ENCODE results near the gene UBR2.
"Not testable (repeated sequence)": the region's sequence is repeated elsewhere in the genome, so short reads cannot be mapped to it uniquely, and the experiment has no call there.

UBR2 gene

DNA sequence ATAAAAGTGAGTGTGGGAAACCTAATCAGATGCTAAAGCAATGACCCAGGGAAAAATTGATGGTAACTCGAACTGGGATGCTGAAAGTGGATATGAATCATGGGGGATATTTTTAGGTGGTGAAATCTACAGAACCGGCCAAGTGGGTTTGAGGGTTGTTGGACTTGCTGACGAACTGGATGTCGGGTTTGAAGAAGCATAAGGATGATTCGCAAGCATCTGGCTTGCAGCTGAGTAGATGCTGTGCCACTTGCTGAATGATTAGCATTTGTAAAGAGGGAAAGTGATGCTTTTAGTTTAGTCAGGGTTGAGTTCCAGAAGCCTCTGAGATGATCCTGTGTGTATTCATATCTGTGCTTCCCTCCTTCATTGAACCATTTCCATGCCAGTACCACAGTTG, 54.9 kb downstream of the UBR2 start:
- no peak for DNase-seq

DNA sequence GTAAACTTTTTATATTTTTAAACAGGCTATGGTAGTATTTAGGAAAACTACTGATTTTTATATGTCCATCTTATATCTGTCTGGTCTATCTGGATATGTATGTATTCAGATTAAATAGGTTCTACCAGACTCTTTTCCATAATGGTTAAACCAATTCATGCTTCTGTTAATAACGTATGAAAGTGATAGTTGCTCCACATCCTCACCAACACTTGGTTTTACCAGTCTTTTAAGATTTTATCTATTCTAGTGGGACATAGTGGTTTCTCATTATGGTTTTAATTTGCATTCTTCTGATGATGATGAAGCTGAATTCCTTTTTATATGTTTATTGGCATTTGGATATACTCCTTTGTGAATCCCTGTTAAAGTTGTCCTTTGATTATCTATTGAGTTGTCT, 56.1 kb downstream of the UBR2 start:
- no peak for DNase-seq

DNA sequence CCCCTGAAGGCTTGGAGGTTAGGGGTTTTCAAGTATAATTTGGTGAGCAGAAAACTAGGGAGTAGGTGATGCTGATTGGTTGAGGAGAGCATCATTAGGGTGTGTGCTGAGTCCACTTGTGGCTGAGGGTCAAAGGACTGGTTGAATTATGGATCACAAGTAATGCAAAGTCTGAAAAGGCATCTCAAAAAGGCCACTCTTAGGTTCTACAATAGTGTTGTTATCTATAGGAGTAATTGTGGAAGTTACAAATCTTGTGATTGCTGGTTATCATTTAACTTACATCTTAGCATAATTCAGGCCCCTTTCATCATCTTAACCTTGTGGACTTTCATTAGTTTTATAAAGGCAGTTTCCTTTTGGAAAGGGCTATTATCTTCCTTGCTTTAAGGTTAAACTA, 60.8 kb downstream of the UBR2 start:
- DNase-seq, result no peak

- no peak for DNase-seq
Measured at GRCh38 chr6:42627044-42627443, 63.2 kb downstream of the UBR2 start.

GRCh38 chr6:42627674-42628073, 63.8 kb downstream of the UBR2 start:
- DNase-seq, result no peak

DNA sequence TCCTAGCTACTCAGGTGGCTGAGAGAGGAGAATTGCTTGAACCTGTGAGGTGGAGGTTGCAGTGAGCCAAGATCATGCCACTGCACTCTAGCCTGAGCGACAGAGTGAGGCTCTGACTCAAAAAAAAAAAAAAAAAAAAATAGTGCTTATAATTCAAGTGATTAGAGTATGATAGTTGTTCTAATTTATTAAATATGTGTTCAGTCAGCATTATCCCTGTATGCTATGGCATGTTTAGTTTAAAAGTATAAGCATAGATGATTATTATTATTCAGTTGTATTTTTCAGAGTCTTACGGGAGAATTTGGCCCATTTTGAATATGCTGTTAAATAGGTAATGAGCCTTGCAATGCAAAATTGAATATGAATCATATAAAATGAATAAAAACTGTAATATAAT, 64.8 kb downstream of the UBR2 start:
- no peak for DNase-seq

DNA sequence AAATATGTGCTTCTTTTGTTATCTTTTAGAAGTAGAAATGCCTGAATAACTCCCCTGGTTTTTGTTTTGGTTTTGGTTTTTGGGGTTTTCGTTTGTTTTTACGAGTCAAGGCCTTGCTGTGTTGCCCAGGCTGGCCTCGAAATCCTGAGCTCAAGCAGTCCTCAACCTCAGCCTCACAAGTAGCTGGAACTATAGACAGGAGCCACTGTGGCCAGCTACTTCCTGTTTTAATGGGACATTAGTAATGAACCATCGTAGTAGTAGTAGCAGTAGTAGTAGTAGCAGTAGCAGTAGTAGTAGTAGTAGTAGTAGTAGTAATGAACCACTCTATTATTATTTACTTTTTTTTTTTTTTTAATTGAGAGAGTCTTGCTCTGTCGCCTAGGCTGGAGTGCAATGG, 66.0 kb downstream of the UBR2 start:
- DNase-seq, result no peak

DNA sequence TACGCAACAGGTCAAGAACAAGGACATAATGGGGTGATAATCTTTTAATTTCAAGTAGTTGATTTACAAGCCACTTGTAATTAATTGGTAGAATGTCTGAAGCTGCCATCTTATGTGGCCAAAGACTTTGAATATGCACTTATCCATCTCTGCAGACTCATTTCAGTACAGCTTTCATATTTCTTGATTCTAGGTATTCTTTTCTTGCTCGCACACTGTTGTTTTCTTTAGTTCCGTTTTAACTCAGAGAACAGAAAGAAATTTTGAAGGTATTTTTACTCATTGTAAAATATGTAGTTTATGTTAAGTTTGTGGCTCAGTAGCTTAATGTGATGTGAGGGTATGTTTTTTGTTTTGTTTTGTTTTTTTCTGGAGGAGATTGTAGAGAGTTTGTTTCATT, 73.9 kb downstream of the UBR2 start:
- DNase-seq, result no peak

DNA sequence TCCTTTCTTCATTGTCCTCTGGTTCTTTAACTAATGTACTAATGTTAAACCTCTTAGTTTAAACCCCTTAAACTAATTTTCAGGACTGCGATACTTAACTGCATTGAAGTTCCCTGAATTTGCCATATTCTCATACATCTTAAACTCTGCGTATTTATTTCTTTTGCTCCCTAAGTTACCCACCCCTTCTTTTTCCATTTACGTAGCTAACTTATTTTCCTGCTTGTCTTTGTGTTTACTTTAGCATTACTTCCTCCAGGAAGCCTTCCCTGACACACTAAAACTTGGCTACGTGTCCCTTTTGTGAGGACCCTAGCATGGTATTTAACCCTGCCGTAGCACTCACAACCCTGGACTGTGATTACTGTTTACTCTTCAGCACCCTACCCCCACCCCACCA, 79.0 kb downstream of the UBR2 start:
- no peak for DNase-seq

DNA sequence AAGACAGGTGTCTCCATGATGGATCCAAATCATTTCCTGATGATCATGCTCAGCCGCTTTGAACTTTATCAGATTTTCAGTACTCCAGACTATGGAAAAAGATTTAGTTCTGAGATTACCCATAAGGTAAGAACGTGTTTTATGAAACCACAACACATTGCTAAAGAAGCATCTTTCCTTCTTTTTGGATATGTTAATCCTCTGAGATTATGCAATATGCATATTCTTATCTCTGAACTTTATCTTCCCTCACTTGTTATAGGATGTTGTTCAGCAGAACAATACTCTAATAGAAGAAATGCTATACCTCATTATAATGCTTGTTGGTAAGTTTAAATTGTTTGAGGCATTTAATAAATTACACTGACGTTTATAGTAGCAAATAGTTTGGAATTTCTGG, 80.4 kb downstream of the UBR2 start:
- DNase-seq, result no peak

GRCh38 chr6:42652024-42652746, 88.4 kb downstream of the UBR2 start:
- DNase-seq, result no peak

DNA sequence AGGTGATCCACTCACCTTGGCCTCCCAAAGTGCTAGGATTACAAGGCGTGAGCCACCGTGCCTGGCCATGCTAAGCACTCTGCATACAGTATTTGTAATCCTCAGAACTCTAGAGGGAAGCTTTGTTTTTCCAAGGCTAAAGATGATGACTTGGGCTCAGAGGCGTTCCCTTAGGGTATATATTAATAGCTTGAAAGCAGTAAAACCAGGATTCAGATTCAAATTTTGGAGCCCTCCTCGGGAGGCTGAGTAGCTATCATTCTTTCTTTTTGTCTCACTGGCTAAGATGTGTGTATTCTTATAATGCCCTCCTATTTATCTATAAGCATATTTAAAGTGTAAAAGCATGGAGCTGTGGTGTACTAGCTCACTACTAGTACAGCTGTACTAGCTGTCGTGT, 90.0 kb downstream of the UBR2 start:
- DNase-seq, result no peak

DNA sequence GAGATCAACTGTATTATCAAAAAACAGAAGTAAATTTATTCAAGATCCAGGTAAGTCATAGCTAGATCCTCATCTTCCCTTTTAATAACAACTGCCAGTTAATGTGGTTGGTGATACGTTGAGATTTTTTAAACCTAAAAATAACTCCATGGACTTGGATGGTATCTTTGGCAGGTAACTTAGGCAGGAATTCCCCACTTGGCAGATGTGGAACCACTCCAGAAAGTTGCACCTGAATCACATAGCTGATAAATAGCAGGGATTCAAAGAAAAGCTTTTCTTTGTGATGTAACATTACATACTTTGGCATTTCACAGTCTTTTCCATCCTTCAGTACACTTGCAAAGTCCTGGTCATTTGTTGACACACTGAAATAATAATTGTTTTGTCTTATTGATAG, 96.0 kb downstream of the UBR2 start:
- no peak for DNase-seq

DNA sequence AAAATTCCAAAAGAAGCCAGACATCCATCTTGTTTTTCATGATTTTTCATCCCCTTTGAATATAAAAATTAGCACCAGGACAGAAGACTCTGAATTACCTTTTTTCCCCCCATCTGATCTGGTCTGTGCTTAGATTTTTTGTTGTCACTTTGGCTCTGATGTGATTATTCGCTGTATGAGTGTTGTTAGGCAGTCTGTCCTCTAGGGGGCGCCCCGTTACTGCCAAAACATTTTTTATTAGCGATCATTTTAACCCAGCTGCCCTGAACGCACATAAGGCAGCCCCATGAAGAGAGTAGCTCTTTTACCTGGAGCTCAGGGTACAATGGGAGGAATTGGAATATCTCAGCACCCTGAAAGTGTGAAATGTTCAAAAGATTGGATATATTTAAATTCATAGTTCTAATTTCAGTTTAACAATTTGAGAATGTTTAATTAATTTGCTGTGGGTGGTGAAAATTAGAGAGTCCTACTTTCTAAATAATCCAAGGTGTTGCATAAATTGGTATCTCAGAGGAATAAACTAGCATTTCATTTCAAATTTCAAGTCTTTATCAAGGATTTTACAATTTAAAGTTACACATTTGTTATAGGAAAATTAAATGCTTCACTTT, 97.8 kb downstream of the UBR2 start:
- peak; percentile 63 for DNase-seq

DNA sequence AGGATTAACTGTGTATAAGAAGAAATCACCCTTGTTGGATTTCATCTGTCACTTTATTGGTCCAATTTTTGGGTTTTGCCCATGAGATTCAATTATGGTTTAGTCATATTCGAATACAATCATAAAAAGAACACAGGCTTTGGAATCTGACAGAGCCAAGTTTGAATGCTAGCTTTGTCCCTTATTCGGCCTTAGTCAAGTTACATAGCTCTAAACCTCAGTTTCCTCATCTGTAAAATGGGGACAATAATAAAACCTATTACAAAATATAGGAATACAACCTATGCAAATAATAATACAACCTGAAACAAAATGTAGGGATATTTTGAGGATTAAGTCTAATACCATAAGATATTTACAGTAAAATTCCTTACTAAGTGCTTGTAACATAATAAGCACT, 100.9 kb downstream of the UBR2 start:
- DNase-seq, result no peak

DNA sequence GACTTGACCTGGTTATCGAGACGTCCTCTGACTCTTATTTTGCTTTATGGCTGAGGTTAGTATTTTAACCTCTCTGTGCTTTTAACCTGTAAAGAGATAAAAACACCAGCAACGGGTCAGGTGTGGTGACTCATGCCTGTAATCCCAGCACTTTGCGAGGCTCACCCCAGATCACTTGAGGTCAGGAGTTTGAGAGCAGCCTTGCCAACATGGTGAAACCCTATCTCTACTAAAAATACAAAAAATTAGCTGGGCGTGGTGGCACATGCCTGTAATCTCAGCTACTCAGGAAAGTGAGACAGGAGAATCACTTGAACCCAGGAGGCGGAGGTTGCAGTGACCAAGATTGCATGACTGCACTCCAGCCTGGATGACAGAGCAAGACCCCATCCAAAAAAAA, 110.5 kb downstream of the UBR2 start:
- not testable (repeated sequence) for DNase-seq

- DNase-seq, result no peak
Measured at GRCh38 chr6:42674780-42675179, 111.0 kb downstream of the UBR2 start.

GRCh38 chr6:42679358-42679757, 115.5 kb downstream of the UBR2 start:
- no peak for DNase-seq

GRCh38 chr6:42688281-42688680, 124.5 kb downstream of the UBR2 start:
- DNase-seq, result no peak

GRCh38 chr6:42689371-42689770, 125.5 kb downstream of the UBR2 start:
- no peak for DNase-seq

GRCh38 chr6:42690151-42690702, 126.4 kb downstream of the UBR2 start:
- DNase-seq, result no peak

DNA sequence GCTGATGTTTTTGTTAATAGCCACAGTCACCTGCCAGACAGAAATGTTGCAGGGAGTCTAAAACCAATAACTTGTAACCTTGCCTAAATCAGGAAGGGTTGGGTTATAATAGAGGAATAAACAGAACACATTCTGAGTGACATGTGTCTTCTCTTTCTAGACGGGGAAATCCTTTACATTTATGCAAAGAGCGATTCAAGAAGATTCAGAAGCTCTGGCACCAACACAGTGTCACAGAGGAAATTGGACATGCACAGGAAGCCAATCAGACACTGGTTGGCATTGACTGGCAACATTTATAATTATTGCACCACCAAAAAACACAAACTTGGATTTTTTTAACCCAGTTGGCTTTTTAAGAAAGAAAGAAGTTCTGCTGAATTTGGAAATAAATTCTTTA, 127.0 kb downstream of the UBR2 start:
- no peak for DNase-seq

DNA sequence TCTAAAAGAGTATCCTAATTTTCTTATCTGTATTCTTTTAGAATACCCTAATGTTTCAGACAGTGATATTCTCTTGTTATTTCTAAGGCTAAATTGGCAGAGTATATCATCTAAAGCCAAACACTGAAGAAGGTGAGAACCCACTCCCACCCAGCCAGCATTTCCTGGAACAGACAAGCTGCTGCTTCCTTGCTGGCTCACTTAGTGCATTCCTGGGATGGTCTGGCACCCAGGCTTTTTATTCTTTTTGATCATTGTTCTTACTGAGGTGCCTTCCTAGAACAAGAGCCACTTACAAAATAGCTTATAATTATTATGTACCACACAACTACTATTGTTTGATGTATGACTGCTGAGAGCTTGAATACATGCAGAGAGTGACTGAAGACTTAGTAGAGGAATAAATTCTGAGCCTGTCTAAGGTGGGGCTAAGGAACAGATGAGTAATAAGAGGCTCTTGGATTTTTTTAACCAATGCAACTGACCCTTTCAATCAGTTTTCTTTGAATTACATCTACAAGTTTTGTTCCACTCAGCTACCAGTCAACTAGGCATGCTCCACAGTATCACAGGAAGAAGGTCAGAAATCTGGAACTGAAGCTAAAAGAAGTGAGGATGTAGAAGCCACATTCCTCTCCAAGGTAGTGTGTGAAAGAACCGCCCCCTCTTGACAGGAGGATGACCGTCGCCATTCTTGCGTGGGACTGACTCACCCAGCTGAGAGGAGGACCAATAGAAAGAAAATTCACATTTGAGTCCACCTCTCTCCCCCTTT, 128.5 kb downstream of the UBR2 start:
- DNase-seq, result no peak

DNA sequence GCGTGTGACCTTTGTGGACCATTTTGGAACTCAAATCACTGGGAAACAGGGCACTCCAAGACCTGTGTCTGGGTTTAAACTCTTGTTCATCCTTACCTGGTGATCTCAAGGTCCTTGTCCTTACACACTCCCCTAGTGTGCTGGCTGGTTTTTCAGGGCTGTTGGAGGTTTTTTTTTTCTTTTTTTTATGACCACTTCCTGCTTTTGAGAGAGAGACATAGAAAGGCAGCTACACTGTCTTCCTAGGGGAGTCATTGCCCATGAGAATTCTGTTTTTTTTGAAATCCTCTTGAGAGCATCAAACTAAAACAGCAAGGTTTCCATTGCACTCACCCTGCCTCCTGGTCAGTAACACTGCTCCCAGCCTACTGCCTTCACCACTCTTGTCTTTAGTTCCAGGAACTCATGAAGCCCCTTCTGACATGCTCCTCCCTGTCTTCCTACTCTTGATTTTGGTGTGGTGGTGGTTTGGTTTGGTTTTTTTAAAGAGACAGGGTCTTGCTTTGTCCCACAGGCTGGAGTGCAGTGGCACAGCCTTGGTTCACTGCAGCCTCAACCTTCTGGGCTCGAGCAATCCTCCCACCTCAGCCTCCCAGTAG, 130.0 kb downstream of the UBR2 start:
- DNase-seq, result no peak

All from NCI-H1436 (cell line).